Measurements from ENCODE around the gene TRPM3. TPM values are rescaled to one million over a fixed set of nuclear protein-coding genes. Genes with fewer than 3 reads are reported as not detected.

TRPM3 gene
- total and polyA plus RNA-seq, 4 donors: 0.07 to 0.89 (median 0.67) TPM

DNA sequence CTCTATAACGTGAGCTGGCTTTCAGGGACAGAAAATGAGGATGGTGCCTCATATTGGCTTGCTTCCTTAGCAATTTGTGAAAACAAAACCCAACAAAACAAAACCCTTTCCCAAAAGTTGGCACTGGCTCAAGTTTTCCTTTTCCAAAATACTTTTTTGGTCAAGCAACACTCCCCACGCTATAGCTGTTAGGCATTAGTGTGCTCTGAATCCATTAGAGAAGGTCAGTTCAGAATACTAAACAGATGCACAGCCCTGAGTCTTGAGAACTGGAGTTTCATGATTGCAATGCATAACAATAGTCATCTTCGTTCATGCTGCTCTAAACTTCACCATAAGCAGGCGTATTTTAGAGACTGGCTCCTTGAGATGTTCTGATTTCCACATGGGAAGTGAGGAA, 534.9 kb downstream of the TRPM3 start (continued):
- TF ChIP-seq CTCF (IDR thresholded peaks at IDR 0.05; ENCODE audit: low read depth, low read length, missing input control): no peak
- TF ChIP-seq, protein P1, sequence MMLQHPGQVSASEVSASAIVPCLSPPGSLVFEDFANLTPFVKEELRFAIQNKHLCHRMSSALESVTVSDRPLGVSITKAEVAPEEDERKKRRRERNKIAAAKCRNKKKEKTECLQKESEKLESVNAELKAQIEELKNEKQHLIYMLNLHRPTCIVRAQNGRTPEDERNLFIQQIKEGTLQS (IDR thresholded peaks at IDR 0.05): no peak
- no peak for TF ChIP-seq YY1 (IDR thresholded peaks at IDR 0.05)
- no peak for TF ChIP-seq SP1 (IDR thresholded peaks at IDR 0.05)
- TF ChIP-seq RXRA (IDR thresholded peaks at IDR 0.05): no peak

- H3K9ac ChIP-seq (ENCODE audit: low read depth in 1 of 2, low read length in 2 of 2): no peak overlapping the region
- 81% methylated on average over 2 of the region's 2 CpGs for WGBS
- TF ChIP-seq ZBTB33 (IDR thresholded peaks at IDR 0.05) (no peak), FOXA1 (IDR thresholded peaks at IDR 0.05) (no peak), HNF4A (conservative IDR thresholded peaks at IDR 0.05) (no peak), EGR1 (IDR thresholded peaks at IDR 0.05; ENCODE audit: low read depth in 2 of 2) (no peak), YY1 (IDR thresholded peaks at IDR 0.05) (no peak), GABPA (IDR thresholded peaks at IDR 0.05 in 1 of 2, conservative IDR thresholded peaks at IDR 0.05 in 1 of 2) (no peak), JUND (IDR thresholded peaks at IDR 0.05) (no peak), CTCF (IDR thresholded peaks at IDR 0.05; ENCODE audit: low read depth, low read length, missing input control) (no peak), RAD21 (IDR thresholded peaks at IDR 0.05) (no peak), FOXA2 (IDR thresholded peaks at IDR 0.05) (no peak), NR2F2 (IDR thresholded peaks at IDR 0.05) (no peak), HNF4G (IDR thresholded peaks at IDR 0.05) (no peak)
- TF ChIP-seq, protein P1 (IDR thresholded peaks at IDR 0.05): no peak
- DNase-seq (ENCODE audit: low spot score): no peak
- no peaks in the 10 kb centered on the region for H3K27me3 ChIP-seq (ENCODE audit: control insufficient read depth in 4 of 4, insufficient read depth in 4 of 4, low read length in 3 of 4)
- no peaks in the 10 kb centered on the region for H3K4me1 ChIP-seq (ENCODE audit: control insufficient read depth in 4 of 4, insufficient read depth in 4 of 4, low read length in 3 of 4)
- no peaks in the 10 kb centered on the region for H3K36me3 ChIP-seq (ENCODE audit: control insufficient read depth in 4 of 4, insufficient read depth in 3 of 4, low read depth in 1 of 4, low read length in 3 of 4)
- H3K27ac ChIP-seq (ENCODE audit: low read depth in 1 of 2, low read length in 2 of 2): no peak overlapping the region
- no peaks in the 10 kb centered on the region for H3K9me3 ChIP-seq (ENCODE audit: control insufficient read depth in 4 of 4, low read length in 3 of 4)
- no peak overlapping the region for H3K4me3 ChIP-seq (ENCODE audit: low read depth in 1 of 3, low read length in 3 of 3)
Observed at GRCh38 chr9:70581955-70582350, 539.5 kb downstream of the TRPM3 start.

Data from liver (tissue), 9 donors.